GM12864 (cell line): Measurements from ENCODE around the gene MAPRE2.

Source experiments
- DNase-seq: peaks from one replicate; pipeline ENCODE4 v3.0.0-alpha.2; 2011; ENCODE audit warnings: low read depth
- H3K4me3 ChIP-seq: 2 replicates; pipeline ENCODE4 v1.5.1; 2011; ENCODE audit warnings: mild to moderate bottlenecking, low read depth, low read length, control low read depth
- CTCF ChIP-seq: IDR thresholded peaks from 2 replicates; pipeline ENCODE4 v1.5.1; 2011; ENCODE audit warnings: low read depth, mild to moderate bottlenecking, moderate library complexity, low read length, control low read depth, inconsistent platforms; ENCODE audit errors: missing control alignments

Gene MAPRE2

GRCh38 chr18:35117372-35117771 is 76.2 kb downstream of the MAPRE2 start:
- no peak for DNase-seq
- H3K4me3 ChIP-seq: no peak overlapping the region
- no peak for TF ChIP-seq CTCF

- no peak overlapping the region for H3K4me3 ChIP-seq
- TF ChIP-seq CTCF: no peak
- DNase-seq: no peak
Observed at GRCh38 chr18:35117951-35118411, 76.8 kb downstream of the MAPRE2 start.

DNA sequence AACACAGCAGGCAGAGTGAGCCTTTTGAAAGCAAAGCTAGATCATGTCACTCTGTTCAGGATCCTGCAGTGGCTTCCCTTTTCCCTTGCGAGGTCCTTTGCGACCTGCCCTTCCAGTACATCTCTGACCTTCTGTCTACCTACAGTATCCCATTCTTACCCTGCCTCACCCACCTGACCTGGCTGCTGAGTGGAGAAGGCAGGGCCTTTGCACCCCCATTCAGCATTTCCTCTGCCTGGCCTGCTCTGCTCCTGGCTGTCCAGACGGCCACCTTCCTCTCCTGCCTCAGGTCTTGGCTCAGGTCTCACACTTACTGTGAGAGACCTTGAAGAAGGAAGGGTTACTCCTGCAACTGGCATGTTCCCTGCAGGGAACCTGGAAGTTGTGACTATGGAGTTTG is 77.4 kb downstream of the MAPRE2 start:
- TF ChIP-seq CTCF: no peak
- H3K4me3 ChIP-seq: no peak overlapping the region
- no peak for DNase-seq

GRCh38 chr18:35121038-35121437 is 79.8 kb downstream of the MAPRE2 start:
- H3K4me3 ChIP-seq: no peak overlapping the region
- DNase-seq: no peak
- TF ChIP-seq CTCF: no peak

GRCh38 chr18:35121531-35121930 is 80.3 kb downstream of the MAPRE2 start:
- no peak overlapping the region for H3K4me3 ChIP-seq
- TF ChIP-seq CTCF: no peak
- DNase-seq: no peak

- no peak for DNase-seq
- H3K4me3 ChIP-seq: no peak overlapping the region
- TF ChIP-seq CTCF: peak; percentile 19
Observed at GRCh38 chr18:35122586-35123224, 81.5 kb downstream of the MAPRE2 start.

DNA sequence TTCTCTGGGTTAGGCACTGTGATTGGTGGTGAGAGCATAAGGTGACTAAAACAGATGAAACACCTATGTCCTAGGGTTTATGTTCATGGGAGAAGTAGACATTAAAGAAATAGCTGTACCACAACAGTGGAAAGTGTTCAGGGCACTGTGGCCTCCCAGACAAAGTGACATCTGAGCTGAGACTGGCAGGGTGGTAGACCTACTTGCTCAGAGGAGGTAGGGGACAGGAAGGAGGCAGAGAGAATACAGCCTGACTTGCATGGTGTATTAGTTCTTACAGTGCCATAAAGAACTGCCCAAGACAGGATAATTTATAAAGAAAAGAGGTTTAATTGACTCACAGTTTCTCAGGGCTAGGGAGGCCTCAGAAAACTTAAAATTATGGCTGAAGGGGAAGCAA is 82.6 kb downstream of the MAPRE2 start:
- no peak for DNase-seq
- TF ChIP-seq CTCF: no peak

More for the DNA sequence above, 82.6 kb downstream of the MAPRE2 start:
- no peak overlapping the region for H3K4me3 ChIP-seq
